NCI-H1048 (cell line): Measurements from ENCODE around the gene NSL1.
A peak's percentile ranks its signal among the peaks of the same experiment; 100 is the strongest.
"Not testable (repeated sequence)": the region's sequence is repeated elsewhere in the genome, so short reads cannot be mapped to it uniquely, and the experiment has no call there.

Experiments
- DNase-seq: peaks from one replicate; lab custom pipeline; 2025; lab: John Stamatoyannopoulos, UW

The NSL1 gene, protein sequence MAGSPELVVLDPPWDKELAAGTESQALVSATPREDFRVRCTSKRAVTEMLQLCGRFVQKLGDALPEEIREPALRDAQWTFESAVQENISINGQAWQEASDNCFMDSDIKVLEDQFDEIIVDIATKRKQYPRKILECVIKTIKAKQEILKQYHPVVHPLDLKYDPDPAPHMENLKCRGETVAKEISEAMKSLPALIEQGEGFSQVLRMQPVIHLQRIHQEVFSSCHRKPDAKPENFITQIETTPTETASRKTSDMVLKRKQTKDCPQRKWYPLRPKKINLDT

DNA sequence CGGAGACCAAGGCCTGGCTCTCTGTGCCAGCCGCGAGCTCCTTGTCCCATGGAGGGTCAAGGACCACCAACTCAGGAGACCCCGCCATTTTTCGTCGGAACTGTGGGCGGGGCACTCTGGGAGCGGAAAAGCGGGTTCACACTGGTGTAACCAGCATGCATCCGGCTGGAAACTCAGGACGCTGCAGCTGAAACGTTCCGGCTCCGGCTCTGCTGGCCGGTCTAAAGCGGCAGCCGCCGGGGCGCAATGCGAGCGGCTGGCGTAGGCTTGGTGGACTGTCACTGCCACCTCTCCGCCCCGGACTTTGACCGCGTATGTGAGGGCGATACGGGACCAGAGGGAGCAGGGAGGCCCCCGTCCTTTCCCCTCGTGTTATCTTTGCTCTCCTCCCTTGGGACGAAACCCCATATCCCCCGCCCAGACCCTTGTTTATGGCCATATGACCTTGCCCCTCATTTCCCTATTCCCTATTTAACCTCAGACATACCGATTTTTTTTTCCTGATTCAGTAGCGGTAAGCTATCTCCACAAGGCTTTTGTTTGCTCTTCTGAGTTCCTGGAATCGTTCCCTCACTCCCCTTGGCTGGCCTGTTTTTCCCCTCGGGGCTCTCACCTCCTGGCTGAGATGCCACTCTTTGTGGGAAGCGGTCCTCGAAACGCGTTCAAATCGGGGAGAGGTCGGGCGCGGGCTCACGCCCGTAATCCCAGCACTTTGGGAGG lies at the start of gene NSL1, which contains the start of gene TATDN3:
NSL1 (minus strand) TSS at position 102 of the 720 bp plus-strand sequence; CDS start at position 88, 14 bp downstream.
TATDN3 (plus strand) TSS at position 219 of the 720 bp plus-strand sequence; CDS start at position 247, 28 bp downstream.
- peak; percentile 94 for DNase-seq

DNA sequence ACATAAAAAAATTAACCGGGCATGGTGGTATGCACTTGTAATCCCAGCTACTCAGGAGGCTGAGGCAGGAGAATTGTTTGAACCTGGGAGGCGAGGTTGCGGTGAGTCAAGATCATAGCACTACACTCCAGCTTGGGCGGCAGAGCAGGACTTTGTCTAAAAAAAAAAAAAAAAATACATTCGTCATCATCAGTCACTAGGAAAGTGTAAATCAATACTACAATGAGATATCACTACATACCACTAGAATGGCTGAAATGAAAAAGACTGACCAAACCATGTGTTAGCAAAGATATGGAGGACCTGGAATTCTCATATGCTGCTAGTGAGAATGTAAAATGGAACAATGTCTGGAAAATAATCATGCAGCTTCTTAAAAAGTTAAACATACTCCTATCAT lies 46.6 kb upstream of the NSL1 start:
- DNase-seq = no peak

DNA sequence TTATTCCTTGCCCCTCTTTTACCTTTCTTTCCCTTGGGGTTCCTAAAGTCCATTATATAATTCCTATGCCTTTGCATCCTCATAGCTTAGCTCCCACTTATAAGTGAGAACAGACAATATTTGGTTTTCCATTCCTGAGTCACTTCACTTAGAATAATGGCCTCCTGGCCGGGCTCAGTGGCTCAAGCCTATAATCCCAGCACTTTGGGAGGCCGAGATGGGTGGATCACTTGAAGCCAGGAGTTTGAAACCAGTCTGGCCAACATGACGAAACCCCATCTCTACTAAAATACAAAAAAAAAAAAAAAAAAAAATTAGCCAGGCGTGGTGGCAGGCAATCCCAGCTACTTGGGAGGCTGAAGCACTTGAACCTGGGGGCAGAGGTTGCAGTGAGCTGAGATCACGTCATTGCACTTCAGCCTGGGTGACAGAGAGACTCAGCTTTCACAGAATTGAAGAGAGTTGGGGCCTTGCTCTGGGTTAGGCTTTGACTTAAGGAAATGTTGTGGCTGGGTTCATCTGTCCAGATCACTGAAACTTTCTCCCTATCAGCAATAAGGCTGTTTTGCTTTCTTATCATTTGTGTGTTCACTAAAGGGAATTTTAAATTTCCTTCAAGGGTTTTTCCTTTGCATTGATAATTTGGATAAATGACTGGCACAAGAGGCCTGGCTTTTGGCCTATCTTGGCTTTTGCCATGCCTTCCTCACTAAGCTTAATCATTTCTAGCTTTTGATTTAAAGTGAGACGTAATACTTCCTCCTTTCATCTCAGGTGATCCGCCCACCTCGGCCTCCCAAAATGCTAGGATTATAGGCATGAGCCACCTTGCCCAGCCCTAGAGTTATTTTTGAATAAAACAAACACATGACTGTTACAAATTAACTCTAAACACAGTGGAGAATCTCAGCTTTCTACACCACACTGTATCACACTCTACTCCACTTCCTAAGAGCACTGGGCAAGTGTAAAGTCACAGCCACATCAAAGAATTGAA lies 41.9 kb upstream of the NSL1 start:
- DNase-seq = not testable (repeated sequence)

DNA sequence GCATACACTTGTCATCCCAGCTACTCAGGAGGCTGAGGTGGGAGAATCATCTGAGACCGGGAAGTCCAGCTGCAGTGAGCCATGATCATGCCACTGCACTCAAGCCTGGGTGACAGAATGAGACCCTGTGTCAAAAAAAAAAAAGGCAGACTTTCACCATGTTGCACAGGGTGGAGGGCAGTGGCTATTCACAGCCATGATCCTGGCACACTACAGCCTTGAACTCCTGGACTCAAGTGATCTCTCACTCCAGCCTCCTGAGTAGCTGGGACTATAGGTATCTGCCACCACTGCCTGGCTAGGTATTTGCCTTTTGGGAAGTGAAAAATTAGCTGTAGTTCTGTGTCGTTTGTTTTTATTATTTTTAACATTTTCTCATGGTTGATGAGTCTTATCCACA lies 36.8 kb upstream of the NSL1 start:
- DNase-seq = no peak

DNA sequence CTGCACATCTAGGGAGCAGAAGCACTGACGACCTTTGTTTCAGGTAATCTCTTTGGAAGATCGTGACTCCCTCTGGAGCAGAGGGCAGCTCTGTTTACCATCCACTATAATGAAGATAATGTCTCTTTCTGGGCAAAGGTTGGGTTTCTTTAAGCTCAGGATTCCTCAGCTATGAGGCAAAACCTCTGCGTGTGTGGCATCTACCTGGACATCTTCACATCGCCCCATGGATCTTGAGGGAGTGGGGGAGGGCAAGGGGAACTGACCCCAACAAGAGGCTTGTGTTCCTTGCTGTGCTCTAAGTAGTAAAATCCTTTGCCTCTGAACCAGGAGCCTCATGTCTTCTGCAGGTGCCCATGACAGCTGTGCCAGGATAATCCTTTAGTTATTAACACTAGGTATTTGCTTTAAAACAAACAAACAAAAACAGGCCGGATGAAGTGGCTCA lies 36.3 kb upstream of the NSL1 start:
- DNase-seq = no peak

DNA sequence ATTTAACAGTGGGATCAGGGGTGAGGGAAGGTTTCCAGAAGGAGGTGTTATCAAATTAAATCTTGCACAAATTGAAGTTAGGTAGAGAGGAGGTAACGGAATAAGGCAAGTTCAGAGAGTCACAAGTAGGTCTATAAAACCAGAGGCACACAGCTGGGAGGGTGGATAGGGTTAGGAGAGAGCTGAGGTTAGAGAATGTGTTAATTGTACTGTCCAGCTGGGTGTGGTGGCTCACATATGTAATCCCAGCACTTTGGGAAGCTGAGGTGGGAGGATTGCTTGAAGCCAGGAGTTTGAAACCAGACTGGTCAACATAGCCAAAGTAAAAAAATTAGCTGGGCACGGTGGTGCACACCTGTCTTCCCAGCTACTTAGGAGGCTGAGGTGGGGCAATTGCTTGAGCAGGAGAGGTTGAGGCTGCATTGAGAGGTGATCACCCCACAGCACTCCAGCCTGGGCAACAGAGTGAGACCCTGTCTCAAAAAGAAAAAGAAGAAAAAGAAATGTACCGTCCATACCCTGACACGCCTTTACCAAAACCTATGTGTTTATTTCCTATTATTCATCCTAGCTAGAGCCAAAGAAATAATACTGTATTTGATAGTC lies 35.7 kb upstream of the NSL1 start:
- DNase-seq = no peak

DNA sequence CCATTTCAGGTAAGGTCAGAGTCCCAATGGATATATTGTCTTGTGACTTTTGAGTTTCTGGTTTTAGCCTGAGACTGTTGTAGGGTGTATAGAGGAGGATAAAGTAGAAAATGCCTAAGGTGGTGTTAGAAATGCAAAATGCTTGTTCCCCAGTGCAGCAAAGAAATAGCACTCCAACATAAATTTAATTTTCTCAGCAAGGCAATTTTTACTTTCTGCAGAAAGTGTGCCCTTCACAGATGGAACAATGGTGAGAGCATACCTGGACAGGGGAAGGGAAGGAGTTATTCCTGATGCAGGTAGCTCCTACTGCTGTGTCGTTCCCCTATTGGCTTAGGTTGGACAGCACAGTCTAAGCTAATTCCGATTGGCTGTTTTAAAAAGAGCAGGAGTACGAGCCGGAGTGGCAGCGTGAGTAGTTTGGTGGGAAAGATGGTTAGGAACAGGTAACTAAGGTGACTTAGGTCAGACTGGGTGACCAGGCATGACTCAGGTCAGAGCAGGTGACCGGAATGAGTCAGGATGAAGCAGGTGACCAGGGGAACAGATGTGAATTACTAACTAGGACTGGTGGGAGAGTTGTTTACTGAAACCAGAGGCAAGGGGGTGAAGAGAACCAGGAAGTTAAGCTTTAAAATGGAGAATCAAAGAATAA lies 34.3 kb upstream of the NSL1 start:
- no peak for DNase-seq

DNA sequence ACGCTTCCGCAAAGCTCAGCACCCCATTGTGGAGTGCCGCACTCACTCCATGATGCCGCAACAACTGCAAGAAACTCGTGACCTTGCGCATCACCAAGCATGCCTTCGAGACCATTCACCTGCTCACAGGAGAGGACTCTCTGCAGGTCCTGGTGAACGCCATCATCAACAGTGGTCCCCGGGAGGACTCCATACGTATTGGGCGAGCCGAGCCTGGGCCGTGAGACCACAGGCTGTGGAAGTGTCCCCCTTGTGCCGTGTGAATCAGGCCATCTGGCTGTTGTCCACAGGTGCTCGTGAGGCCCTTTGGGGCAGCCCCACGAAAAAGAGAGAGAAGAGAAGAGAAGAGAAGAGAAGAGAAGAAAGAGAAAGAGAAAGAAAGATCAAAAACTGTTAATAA lies 32.6 kb upstream of the NSL1 start:
- no peak for DNase-seq

DNA sequence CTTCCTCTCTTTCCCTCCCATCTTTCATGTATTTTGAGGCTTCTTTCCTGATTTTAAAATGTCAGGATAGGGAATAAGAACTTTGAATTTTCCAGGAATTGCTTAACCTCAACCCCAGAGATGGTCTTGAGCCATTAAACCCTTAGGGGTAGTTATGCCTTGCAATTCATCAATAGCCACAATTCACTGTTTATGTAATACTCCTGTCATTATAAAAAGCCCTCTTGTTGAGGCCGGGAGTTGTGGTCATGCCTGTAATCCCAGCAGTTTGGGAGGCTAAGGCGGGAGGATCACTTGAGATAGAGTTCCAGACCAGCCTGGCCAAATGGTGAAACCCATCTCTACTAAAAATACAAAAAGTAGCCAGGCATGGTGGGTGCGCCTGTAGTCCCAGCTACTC lies 31.4 kb upstream of the NSL1 start:
- no peak for DNase-seq

DNA sequence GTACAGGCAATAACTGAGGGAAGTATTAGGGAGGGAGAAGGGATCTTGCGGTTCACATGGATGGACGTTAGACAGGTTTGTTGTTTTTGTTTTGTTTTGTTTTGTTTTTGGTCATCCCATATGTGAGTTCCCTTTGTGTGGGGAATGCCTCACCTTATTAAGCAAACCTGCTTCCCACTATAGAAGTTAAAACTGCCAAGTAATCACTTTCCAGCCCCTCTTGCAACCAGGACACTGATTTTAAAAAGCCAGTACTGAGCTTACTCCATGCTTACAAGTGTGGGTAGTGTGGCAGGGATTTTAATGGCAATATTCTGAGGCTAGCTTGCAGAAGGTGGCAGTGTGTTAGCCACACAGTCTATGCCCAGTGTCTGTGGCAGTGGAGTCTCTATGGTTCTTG lies 29.4 kb upstream of the NSL1 start:
- no peak for DNase-seq

DNA sequence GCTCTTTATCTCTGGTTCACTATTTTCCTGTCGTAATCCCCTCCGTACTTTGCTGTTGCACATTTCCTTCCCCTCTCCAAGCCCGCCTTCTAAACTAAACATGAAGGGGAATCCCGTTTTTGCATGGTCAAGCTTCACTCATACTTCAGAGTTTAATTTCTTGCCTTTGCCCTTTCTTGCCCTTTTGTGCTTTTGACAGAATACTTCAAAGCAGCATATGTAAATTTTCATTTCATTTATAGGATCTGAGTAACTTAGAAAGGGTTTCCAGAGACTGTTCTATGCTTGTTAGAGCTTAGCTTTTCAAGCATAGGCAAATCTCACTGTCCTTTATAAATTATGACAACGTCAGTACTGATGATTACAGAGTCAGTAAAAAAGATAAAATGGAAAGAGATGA lies 28.1 kb upstream of the NSL1 start:
- no peak for DNase-seq

DNA sequence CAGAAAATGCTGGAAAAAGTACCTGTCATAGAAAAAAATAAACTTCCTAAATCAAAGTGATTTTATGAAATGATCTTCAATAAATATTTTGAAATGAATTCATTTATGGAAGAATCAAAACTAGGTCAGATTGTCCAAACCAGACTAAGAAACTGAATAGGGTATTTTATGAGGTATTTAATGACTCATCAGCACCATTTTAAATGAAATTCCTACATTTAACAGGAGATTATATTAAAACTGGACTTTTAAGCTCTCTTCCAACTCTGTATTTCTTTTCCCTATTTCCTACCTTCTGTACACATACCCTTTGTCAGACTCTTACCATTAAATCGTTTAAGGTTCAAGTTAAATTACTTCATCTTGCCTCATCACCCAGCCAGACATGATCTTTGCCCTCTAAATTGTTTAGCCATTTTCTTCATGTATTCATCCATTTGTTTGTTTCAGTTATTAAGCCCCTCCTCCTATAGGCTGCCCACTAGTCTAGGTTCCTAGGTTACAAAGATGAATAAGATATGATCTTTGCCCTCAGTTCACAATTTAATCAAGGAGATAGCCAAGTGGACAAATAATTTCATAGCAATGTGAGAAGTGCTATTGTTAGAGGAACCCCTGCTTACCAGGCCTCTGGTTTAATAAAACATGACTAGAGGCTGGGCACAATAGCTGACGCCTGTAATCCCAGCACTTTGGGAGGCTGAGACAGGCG lies 25.1 kb upstream of the NSL1 start:
- no peak for DNase-seq

DNA sequence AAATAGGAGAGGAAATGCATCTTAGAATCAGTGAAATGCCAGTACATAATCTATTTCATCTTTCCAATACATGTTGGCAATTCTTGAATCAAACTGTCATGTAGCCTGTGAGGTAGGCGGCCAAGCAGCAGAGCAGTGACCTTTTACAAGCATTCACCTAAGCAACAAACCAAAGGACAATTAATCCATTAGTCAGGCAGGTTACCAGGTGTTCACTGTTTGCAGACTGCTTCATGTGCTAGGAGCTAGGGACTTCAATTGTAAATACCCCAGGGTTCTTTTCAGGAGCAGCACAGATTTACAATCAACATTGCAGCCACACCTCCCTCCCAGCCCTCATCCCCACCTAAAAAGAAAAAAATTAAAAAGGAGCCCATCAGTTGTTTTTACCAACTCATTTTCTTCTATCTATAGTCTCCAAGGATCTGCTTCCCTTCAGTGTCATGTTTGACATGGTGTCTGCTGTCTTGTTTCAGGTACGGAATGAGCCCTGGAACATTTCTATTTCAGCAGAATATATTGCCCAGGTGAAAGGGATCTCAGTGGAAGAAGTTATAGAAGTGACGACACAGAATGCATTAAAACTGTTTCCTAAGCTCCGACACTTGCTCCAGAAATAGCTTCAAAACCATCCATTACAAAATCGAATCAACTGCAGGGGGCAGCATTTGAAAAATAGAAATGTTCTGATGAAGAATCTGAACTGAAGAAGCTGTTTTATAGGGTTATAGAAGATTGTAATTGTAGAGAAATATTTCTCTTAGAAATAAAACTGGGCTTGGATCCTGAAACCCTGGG lies 23.2 kb upstream of the NSL1 start:
- DNase-seq = no peak

DNA sequence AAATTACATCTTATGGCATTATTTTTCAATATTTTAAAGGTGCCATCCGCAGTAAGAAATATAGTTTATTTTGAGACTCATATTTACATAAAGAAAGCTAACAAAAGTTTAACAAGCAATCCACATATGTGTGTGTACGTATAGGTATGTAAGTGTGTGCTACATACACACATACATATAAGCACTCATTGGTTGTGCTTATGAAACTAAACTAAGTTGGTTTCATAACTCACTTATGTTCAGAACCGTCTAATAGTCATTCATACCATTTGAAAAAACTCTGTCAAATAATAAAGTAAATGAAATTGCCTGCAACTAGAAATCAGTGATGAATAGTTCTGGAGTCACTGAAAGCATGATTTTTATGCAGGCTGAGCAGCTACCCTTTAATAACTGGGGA lies 14.2 kb upstream of the NSL1 start:
- no peak for DNase-seq

DNA sequence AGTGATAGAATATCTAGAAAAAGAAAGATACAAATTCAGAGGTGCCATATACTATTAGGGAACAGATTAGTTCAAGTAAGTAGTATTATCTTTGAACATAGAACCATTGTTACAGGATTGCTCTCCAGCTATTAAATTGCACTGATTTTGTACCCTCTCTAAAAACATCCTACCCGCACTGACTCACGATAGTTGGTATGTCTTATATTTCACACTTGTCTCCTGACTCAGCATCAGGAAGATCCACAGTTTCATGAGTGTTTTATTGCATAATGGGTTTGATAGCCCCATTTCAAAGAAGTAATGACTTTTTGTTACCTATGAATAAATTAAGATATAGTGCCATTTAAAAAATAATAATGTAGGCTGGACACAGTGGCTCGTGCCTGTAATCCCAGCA lies 6.1 kb upstream of the NSL1 start:
- no peak for DNase-seq

DNA sequence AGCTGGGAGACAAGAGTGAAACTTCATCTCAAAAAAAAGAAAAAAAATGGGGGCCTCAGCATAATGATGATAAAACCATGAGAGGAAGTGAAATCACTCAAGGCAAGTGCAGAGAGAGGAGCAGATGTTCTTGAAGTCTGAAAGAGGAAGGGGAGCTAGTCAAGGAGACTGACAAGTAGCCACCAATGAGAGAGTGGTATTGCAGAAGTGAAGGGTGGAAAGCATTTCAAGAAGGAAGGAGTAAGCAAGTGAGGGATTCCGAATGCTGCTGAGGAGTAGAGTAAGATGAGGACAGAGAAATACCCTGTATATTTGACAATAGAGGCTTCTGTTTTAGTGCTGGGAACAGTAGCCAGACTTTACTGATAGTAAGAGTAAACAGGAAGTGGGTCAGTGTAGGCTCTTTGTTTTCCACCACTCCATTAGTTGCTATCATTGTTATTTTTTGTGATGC lies 3.0 kb upstream of the NSL1 start:
- no peak for DNase-seq

DNA sequence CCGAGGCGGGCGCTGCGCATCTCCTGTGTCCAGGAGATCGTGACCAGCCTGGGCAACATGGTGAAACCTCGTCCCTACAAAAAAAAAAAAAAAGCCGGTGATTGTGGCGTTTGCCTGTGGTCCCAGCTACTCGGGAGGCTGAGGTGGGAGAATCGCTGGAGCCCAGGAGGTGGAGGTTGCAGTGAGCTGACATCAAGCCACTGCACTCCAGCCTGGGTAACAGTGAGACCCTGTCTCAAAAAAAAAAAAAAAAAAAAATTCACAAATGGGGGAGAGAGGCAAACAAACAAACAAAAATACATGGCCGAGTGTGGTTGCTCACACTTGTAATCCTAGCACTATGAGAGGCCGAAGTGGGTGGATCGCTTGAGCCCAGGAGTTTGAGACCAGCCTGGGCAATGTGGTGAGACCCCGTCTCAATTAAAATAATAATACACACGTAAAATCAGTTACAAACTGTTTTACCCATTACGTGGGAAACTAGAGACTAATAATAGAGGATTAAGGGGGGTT lies 875 bp upstream of the NSL1 start:
- DNase-seq = no peak

DNA sequence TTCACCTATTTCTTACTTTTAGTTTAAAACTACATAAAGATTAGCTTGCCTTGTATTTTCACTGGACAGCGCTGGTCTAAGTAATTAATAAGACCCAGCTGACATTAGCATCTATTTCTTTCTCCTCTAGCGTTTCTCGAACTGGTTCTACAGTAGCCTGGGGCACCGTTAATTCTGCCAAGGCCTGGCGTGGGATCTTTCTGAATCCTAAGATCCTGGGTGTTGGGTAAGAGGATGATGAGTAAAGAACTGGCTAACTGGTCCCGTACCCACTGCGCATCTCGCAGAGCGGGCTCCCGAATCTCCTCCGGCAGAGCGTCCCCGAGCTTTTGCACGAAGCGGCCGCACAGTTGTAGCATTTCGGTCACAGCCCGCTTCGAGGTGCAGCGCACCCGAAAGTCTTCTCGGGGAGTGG lies 309 bp downstream of the NSL1 start:
- peak; percentile 76 for DNase-seq

DNA sequence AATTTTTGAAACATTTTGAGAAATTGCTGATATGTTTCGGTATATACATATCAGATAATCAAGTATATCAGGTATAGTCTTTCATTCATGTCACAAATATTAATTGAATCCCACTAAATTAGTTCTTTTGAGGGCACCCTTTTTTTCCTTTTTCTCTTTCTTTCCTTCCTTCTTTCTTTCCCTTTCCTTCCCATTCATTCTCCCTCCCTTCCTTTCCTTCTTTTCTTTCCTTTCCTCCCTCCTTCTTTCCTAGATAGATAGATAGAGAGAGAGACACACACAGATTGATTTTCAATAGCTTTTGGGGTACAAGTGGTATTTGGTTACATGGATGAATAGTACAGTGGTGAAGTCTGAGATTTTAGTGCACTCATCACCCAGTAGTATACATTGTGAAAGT lies 5.7 kb downstream of the NSL1 start:
- DNase-seq = no peak

DNA sequence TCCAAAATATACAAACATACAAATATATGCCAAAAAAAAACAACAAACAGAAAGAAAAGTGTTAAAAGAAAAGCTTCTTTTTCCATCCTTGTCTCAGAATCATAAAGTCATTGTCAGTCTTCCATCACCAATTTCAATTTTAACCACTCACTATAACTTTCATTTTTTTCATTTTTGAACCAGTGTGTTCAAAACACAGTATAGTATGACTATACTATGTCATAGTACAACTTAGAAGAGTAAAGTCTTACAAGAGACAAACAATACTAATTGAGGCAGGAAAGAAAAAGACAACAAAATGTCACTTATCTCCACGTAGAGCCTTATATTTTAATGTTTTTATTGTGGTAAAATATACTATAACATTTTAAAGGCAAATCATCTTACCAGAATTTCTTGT lies 7.6 kb downstream of the NSL1 start:
- no peak for DNase-seq
